NCI-H146 treated with DMSO at 0.1 percent for 48 hours (cell line): Measurements from ENCODE around the gene TAOK3.
"Not testable (repeated sequence)": the region's sequence is repeated elsewhere in the genome, so short reads cannot be mapped to it uniquely, and the experiment has no call there.

Experiments used
- DNase-seq: peaks from one replicate; lab custom pipeline; 2025; ENCODE audit not compliant: unreplicated experiment; lab: John Stamatoyannopoulos, UW

TAOK3 gene

GRCh38 chr12:118145113-118145797, 227.5 kb downstream of the TAOK3 start:
- no peak for DNase-seq

GRCh38 chr12:118144499-118144898, 228.2 kb downstream of the TAOK3 start:
- DNase-seq, result no peak

- no peak for DNase-seq
Measured at GRCh38 chr12:118140825-118141224, 231.9 kb downstream of the TAOK3 start.

- no peak for DNase-seq
Measured at GRCh38 chr12:118137148-118137678, 235.5 kb downstream of the TAOK3 start.

- DNase-seq, result no peak
Measured at GRCh38 chr12:118136559-118137003, 236.1 kb downstream of the TAOK3 start.

GRCh38 chr12:118135788-118136558, 236.7 kb downstream of the TAOK3 start, which contains the start of gene PEBP1:
TSS of gene PEBP1 (plus strand) at chr12:118136124. CDS start at chr12:118136210, 86 bp downstream.
- peak; percentile 89 for DNase-seq

- not testable (repeated sequence) for DNase-seq
Measured at GRCh38 chr12:118129436-118129835, 243.3 kb downstream of the TAOK3 start.

- no peak for DNase-seq
Measured at GRCh38 chr12:118127867-118128266, 244.8 kb downstream of the TAOK3 start.

GRCh38 chr12:118126119-118126757, 246.5 kb downstream of the TAOK3 start:
- no peak for DNase-seq

- DNase-seq, result no peak
Measured at GRCh38 chr12:118125743-118126118, 247.0 kb downstream of the TAOK3 start.

- DNase-seq, result no peak
Measured at GRCh38 chr12:118124333-118124874, 248.3 kb downstream of the TAOK3 start.

- no peak for DNase-seq
Measured at GRCh38 chr12:118122264-118122663, 250.4 kb downstream of the TAOK3 start.

GRCh38 chr12:118120579-118121363, 251.9 kb downstream of the TAOK3 start:
- DNase-seq, result peak; percentile 17

GRCh38 chr12:118119449-118119879, 253.2 kb downstream of the TAOK3 start:
- DNase-seq, result no peak

GRCh38 chr12:118109088-118109487, 263.6 kb downstream of the TAOK3 start:
- DNase-seq, result no peak

- no peak for DNase-seq
Measured at GRCh38 chr12:118107694-118108093, 265.0 kb downstream of the TAOK3 start.

- no peak for DNase-seq
Measured at GRCh38 chr12:118107011-118107410, 265.7 kb downstream of the TAOK3 start.

GRCh38 chr12:118103601-118104382, 268.9 kb downstream of the TAOK3 start, which contains the start of gene VSIG10:
TSS of gene VSIG10 (minus strand) at chr12:118104011. CDS start at chr12:118103671, 340 bp downstream.
- peak; percentile 78 for DNase-seq

- peak; percentile 29 for DNase-seq
Measured at GRCh38 chr12:118103201-118103600, 269.5 kb downstream of the TAOK3 start.
